SK-N-MC (cell line): Measurements from ENCODE around the gene PDE6H.

Experiments used
- DNase-seq: peaks from one replicate; pipeline ENCODE4 v3.0.0-alpha.2; 2011; ENCODE audit warnings: low read depth, low spot score
- H3K27ac ChIP-seq: fragments of 200-600 bp; sonication (generic); 2 replicates; pipeline ENCODE4 v1.5.1; 2016; ENCODE audit warnings: mixed run types
- H3K36me3 ChIP-seq: fragments of 200-600 bp; sonication (generic); 2 replicates; pipeline ENCODE4 v1.6.1; 2017; ENCODE audit warnings: antibody characterized with exemption, low read length, mixed read lengths; ENCODE audit not compliant: insufficient read depth
- H3K4me3 ChIP-seq: fragments of 200-600 bp; sonication (generic); 2 replicates; pipeline ENCODE4 v1.5.1; 2016
- H3K9ac ChIP-seq: fragments of 200-600 bp; sonication (generic); 2 replicates; pipeline ENCODE4 v1.8.0; 2017; ENCODE audit warnings: mixed run types, mixed read lengths; ENCODE audit not compliant: insufficient read length
- H3K9me3 ChIP-seq: fragments of 200-600 bp; sonication (generic); 2 replicates; pipeline ENCODE4 v1.6.1; 2017; ENCODE audit warnings: low read depth, mild to moderate bottlenecking, antibody characterized with exemption, low read length, moderate library complexity, mixed read lengths
- EZH2 ChIP-seq: fragments of 200-600 bp; sonication (generic); IDR thresholded peaks from one replicate; pipeline ENCODE4 v1.6.1; 2017; ENCODE audit warnings: antibody characterized with exemption
- FOXP2 ChIP-seq: optimal IDR thresholded peaks from 2 replicates; pipeline ENCODE3; 2011; ENCODE audit warnings: mild to moderate bottlenecking, moderate library complexity; ENCODE audit not compliant: insufficient read depth; ENCODE audit errors: extremely low read length, control extremely low read depth
- POLR2AphosphoS5 ChIP-seq: IDR thresholded peaks from 2 replicates; pipeline ENCODE4 v1.6.1; 2012; ENCODE audit warnings: mild to moderate bottlenecking, low read depth, low read length, borderline replicate concordance

The PDE6H gene

DNA sequence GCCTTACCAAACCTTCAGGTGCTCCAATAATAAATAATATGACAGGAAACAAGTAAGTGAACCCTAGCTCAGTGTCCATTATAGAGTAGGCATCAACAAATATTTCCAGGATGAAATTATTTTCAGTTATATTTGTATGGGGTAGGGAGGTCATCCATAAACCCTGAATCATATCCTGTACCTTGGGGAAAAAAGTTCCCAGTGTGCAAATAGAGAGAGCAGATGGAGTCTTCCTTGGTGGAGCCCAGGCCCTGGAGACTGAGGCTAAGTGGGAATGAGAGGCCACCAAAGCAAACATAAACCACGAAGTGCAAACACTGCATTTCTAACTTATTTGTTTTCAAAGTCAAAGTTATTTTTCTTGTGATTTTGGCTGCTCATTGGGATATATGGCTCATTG lies 26.0 kb upstream of the PDE6H start:
- TF ChIP-seq FOXP2 (no peak), POLR2AphosphoS5 (no peak), EZH2 (no peak)
- Histone ChIP-seq H3K27ac (peak overlapping the region; percentile 47; the same call in 1 of the 2 replicates), H3K9me3 (no peaks in the 10 kb centered on the region), H3K4me3 (no peak overlapping the region), H3K36me3 (peaks cover 59% of the 10 kb centered on the region), H3K9ac (no peak overlapping the region)
- no peak for DNase-seq

- Histone ChIP-seq H3K9me3 (no peaks in the 10 kb centered on the region), H3K27ac (peak overlapping the region; percentile 98), H3K9ac (peak overlapping the region; percentile 72), H3K4me3 (peak overlapping the region; percentile 34), H3K36me3 (peaks cover 53% of the 10 kb centered on the region)
- TF ChIP-seq FOXP2 (no peak), POLR2AphosphoS5 (peak; percentile 72)
- DNase-seq: peak; percentile 57
Measured at GRCh38 chr12:14948672-14949071, 24.2 kb upstream of the PDE6H start.

DNA sequence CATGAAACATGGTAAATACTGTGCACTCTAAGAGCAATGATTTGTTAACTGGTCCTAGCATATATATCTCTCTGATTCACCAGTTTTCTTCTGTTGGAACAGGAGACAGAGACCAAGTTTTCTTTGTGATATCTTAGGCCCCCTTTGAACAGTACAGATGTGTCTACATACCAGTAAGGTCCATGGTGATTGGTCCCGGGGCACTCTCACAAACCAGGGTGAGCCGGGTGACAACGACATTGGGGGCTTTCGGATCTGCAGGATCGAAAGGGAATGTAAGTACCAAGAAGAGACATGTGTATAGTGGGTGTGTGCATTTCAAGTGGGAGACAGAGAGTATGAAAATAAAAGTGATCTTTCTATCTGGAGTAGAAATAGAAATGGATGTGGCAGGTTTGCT lies 23.2 kb upstream of the PDE6H start:
- TF ChIP-seq EZH2 (no peak), FOXP2 (no peak), POLR2AphosphoS5 (no peak)
- no peak for DNase-seq
- Histone ChIP-seq H3K4me3 (no peak overlapping the region), H3K9me3 (no peaks in the 10 kb centered on the region), H3K36me3 (peaks cover 48% of the 10 kb centered on the region), H3K9ac (peak overlapping the region; percentile 72), H3K27ac (peak overlapping the region; percentile 98)

DNA sequence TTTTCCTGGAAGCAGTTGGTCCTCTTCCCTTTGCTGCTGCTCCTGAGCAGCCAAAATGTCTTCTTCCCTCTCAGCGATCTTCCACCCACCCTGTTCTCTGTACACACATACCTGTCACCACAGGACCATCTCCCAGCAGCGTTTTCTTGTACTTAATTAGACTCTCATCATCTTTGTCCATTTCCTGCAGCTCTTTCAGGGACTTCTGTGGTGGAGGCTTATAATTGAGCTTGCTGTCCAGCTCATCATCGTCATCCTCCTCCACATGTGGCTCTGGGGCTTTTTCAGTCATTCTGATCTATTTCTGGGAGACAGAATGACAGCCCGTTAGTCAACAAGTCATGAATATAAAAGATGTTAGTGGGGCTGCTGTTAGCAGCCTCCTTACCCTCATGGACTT lies 22.4 kb upstream of the PDE6H start:
- Histone ChIP-seq H3K4me3 (no peak overlapping the region), H3K27ac (no peak overlapping the region), H3K36me3 (peaks cover 40% of the 10 kb centered on the region), H3K9me3 (no peaks in the 10 kb centered on the region), H3K9ac (no peak overlapping the region)
- no peak for DNase-seq
- TF ChIP-seq EZH2: no peak
- TF ChIP-seq POLR2AphosphoS5: no peak
- no peak for TF ChIP-seq FOXP2

GRCh38 chr12:14950982-14951746 lies 21.7 kb upstream of the PDE6H start:
- no peak for TF ChIP-seq POLR2AphosphoS5
- no peak for TF ChIP-seq FOXP2
- no peak for TF ChIP-seq EZH2
- peaks cover 36% of the 10 kb centered on the region for H3K36me3 ChIP-seq
- no peaks in the 10 kb centered on the region for H3K9me3 ChIP-seq
- DNase-seq: no peak
- H3K4me3 ChIP-seq: no peak overlapping the region
- 0 out of 2 replicates have a peak overlapping the region, but pooled peaks have one; percentile 38 for H3K27ac ChIP-seq
- no peak overlapping the region for H3K9ac ChIP-seq

GRCh38 chr12:14951851-14952250 lies 21.0 kb upstream of the PDE6H start:
- peaks cover 29% of the 10 kb centered on the region for H3K36me3 ChIP-seq
- no peak overlapping the region for H3K4me3 ChIP-seq
- no peak for DNase-seq
- TF ChIP-seq FOXP2 (no peak), EZH2 (no peak), POLR2AphosphoS5 (no peak)
- H3K27ac ChIP-seq: 0 out of 2 replicates have a peak overlapping the region, but pooled peaks have one; percentile 38
- H3K9ac ChIP-seq: no peak overlapping the region
- H3K9me3 ChIP-seq: no peaks in the 10 kb centered on the region

DNA sequence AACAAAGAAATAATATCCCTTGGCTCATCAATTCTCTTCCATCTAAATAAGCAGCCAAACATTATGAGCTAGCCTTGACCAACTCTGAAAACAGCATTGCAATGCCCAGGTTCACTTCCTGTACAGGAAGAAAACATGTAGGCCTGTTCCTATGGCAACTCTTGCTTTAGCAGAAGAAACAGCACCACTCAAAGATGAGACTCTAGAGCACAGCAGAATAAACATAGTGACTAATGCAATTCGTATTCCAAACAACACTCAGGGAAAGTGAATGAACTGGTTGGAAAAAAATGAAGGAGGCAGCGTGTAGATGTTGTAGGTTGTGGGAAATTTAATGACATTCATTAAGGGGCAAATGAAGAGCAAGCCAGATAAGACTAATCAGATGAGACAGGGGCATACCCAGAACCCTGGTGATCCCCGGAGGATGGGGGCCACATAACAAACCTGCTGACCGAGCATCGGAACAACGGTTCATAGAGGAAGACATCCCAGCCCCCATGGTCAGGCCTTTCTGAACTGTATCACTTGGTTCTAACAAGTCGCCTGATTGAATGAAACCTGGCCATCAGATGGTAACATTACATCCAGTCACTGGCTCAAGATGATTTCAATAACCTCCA lies 20.4 kb upstream of the PDE6H start:
- Histone ChIP-seq H3K9ac (no peak overlapping the region), H3K27ac (no peak overlapping the region)

GRCh38 chr12:14953752-14954151 lies 19.1 kb upstream of the PDE6H start:
- no peak overlapping the region for H3K9ac ChIP-seq
- no peak for DNase-seq
- peaks cover 16% of the 10 kb centered on the region for H3K36me3 ChIP-seq
- H3K4me3 ChIP-seq: no peak overlapping the region
- H3K9me3 ChIP-seq: no peaks in the 10 kb centered on the region
- no peak overlapping the region for H3K27ac ChIP-seq
- no peak for TF ChIP-seq FOXP2
- TF ChIP-seq EZH2: no peak
- TF ChIP-seq POLR2AphosphoS5: no peak

More for the DNA sequence above, 20.4 kb upstream of the PDE6H start:
- Histone ChIP-seq H3K4me3 (no peak overlapping the region), H3K9me3 (no peaks in the 10 kb centered on the region), H3K36me3 (peaks cover 24% of the 10 kb centered on the region)
- DNase-seq: no peak
- no peak for TF ChIP-seq FOXP2
- TF ChIP-seq POLR2AphosphoS5: no peak
- TF ChIP-seq EZH2: no peak
